Right forelimb (tissue), 1 donor: ENCODE data around the gene HSCB.
"Not testable (repeated sequence)": the region's sequence is repeated elsewhere in the genome, so short reads cannot be mapped to it uniquely, and the experiment has no call there.

Source experiments
- DNase-seq: peaks from one replicate; pipeline ENCODE4 v3.0.0-alpha.2; 2018

Gene HSCB

DNA sequence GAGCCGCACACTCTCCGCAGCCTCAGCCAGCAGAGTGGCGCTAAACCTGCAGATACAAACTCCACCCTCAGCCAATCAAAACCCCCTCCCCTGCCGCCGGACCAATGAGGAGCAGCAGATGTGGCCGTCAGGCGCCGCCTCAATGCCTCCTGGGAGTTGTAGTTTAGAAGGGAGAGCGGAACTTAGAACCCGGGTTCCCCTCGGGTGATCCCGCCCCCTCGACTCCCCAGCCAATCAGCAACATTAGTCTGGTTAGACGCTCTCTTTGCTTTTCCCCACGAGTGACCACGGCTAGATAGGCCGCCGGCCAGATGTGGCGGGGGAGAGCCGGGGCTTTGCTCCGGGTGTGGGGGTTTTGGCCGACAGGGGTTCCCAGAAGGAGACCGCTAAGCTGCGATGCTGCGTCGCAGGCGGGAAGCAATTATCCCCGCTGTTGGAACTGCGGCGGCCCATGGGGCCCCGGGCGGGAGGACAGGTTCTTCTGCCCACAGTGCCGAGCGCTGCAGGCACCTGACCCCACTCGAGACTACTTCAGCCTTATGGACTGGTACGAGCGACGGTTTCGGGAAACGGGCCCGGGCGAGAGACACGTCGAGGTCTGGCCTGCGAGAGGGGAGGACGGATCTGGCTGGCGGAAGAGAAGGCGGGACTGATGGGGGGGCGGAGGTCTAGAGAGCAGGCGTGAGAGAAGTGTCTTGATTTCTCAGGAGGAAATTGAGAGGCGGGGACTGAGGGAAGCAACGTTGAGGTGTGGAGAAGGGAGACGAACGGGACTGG, at the start of gene HSCB, which contains the start of gene CHEK2:
HSCB (plus strand) TSS at position 255 of the 777 bp plus-strand sequence; CDS start at position 312, 57 bp downstream.
CHEK2 (minus strand) TSS at position 36 of the 777 bp plus-strand sequence. CDS start 7,099 bp downstream, outside the sequence.
- peak; percentile 98 for DNase-seq

GRCh38 chr22:28693041-28693760, 48.6 kb upstream of the HSCB start:
- not testable (repeated sequence) for DNase-seq

GRCh38 chr22:28702891-28703290, 38.9 kb upstream of the HSCB start:
- DNase-seq = no peak

GRCh38 chr22:28703436-28703835, 38.4 kb upstream of the HSCB start:
- DNase-seq = no peak

DNA sequence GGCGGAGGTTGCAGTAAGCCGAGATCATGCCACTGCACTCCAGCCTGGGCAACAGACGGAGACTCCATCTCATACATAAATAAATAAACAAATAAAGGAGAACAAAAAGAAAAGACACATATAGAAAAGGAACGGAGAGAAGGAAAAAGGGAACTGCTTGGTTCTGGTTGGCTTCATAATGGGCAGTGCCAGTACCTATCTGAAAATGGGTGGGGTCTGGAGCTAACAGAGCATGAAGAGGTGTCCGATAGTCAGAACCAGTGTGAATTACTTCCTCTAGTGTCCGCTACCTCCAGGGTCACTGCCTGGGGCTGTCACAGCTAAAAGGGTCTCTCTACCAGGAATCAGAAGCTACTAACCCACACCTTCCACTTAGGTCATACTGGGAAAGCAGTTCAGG, 35.0 kb upstream of the HSCB start:
- no peak for DNase-seq

DNA sequence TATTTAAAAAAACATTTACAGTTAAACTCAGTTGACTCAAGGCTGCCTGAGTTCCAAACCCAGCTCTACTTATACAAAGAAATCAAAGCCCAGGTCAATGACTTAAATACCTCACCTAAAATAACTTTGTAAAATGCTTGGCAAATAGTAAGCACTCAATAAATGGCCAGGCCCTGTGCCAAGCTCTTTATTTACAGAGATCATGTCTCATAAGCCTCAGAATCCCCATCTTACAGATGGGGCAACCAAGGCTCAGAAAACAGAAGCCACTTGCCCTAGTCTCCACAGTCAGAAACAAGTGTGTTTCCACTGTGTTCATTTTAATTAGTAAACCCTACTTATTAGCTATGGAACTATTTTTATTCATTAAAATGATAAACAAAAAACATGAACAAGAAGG, 31.7 kb upstream of the HSCB start:
- no peak for DNase-seq

DNA sequence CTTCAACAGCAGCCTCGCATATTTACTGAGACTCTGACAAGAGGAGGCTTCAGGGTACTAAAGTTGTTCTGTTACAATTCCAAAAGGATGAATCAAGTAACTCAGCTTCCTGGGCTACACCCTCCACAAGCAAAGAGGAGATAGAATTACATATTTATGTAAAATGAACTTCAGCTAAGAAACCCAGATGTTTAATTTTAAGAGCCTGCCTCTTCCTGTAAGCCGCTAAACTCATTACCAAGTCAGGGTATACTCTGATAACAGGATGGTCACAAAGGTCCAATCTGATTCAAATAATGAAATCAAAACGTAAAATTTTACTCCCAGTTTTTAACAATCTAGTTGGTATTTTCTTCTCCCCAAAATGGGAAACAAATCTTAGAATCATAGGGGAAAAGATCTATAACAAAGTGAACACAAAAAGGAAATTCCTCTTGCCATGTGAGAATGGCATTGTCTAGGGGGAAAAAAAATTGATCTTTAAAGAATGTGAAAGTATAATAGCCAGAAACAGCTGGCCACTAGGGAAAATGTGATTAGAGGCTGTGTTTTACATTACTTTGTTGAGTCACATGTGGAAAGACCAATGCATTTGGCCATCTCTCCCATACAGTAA, 31.2 kb upstream of the HSCB start:
- no peak for DNase-seq

DNA sequence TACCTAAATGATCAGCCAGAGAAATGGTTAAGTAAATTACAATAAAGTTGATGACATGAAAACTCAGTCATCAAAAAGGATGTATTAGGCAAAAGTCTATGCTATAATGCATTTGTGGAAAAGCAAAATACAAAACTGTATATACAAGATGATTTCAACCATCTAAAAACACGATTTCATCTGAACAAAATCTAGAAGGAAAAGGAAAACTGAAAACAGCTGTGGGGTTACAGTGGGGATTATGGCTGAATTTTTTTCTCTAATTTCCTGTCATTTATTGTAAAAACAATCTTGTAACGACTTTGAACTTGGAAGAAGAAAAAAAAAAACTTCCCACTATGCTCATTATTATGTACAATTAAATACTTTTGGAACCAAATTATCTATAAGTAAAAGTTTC, 30.5 kb upstream of the HSCB start:
- no peak for DNase-seq

GRCh38 chr22:28711820-28712777, 29.7 kb upstream of the HSCB start:
- no peak for DNase-seq

DNA sequence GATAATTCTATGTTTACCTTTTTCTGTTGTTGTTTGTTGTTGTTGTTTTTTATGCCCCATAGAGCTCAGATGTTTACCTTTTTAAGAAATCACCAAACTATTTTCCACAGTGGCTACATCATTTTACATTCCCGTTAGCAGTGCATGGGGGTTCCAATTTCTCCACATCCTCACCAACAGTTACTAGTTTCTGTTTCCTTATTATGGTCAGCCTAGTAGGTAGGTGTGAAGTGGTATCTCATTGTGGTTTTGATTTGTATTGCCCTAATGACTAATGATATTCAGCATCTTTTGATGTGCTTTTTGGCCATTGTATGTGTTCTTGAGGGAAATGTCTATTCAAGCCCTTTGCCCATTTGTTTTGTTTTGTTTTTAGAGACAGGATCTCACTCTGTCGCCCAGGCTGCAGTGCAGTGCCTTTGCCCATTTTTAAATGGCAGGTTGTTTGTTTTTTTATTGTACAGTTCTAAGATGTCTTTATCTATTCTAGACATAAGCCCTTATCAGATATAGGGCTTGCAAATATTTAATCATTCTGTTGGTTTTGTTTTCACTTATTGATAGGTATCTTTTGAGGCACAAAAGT, 27.7 kb upstream of the HSCB start:
- DNase-seq = no peak

DNA sequence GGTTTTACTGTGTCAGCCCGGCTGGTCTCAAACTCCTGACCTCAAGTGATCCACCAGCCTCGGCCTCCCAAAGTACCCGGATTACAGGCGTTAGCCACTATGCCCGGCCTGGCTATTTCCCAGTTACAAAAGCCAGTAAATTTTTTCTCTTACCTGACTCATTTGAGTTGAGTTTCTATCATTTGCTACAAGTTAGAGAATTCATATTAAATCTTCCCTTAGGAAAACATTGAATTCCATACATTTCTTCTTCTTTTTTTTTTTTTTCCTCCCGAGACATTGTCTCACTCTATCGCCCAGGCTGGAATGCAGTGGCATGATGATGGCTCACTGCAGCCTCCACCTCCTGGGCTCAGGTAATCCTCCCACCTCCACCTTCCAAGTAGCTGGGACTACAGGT, 26.2 kb upstream of the HSCB start:
- DNase-seq = no peak

GRCh38 chr22:28716686-28717085, 25.2 kb upstream of the HSCB start:
- DNase-seq = no peak

DNA sequence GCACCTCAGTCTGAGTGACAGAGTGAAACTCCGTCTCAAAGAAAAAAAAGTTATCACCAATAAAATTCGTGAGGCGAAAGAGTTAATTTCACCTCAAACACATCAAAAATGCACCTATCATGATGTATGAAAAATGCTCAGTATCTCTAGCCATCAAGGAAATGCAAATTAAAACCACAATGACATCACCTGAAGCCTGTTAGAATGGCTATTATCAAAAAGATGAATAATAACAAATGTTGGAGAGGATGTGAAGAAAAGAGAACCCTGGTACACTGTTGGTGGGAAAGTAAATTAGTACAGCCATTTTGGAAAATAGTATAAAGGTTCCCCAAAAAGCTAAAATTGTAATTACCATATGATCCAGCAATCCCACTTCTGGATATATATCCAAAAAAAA, 23.8 kb upstream of the HSCB start:
- no peak for DNase-seq

DNA sequence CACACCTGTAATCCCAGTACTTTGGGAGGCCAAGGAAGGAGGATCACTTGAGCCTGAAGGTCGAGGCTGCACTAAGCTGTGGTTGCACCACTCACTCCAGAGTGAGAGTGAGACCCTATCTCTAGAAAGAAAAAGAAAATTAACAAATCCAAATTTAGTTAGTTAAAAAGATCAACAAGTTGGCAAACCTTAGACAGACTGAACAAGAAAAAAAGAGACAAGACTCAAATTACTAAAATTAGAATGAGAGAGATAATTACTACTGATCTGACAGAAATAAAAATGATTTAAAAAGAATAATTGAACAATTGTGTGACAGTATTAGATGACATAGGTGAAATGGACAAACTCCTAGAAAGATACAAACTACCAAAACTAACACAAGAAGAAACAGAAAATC, 13.8 kb upstream of the HSCB start:
- no peak for DNase-seq

DNA sequence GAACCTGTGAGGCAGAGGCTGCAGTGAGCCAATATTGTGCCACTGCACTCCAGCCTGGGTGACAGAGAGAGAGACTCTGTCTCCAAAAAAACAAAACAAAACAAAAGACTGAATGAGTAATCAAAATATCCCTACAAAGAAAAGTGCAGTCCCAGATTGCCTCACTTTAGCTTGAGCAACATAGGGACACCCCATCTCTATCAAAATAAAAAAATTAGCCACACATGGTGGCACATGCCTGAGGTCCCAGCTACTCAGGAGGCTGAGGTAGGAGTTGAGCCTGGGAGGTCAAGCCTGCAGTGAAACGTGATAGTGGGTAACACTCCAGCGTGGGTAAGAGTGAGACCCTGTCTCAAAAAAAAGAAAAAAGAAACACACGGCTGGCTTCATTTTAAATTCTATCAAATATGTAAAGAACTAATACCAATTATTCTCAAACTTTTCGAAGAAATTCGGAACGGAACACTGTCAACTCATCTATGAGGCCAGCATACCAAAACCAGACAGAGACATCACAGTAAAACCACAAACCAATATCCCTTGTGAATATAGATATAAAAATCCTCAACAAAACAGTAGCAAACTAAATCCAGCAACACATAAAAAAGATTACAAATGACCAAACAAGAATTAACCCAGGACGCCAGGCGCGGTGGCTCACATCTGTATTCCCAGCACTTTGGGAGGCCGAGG, 13.1 kb upstream of the HSCB start:
- DNase-seq = no peak

DNA sequence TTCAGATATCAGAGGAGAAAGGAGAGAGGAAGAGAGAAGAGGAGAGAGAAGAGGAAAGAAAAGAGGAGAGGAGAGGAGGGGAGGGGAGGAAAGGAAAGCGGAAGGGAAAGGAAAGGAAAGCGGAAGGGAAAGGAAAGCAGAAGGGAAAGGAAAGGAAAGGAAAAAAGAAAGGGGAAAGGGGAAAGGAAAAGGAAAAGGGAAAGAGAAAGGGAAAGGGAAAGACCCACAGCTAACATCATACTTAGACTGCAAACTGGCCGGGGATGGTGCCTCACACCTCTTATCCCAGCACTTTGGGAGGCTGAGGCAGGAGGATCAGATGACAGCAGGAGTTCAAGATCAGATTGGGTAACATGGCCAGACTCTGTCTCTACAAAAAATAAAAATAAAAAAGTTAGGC, 11.7 kb upstream of the HSCB start:
- no peak for DNase-seq

DNA sequence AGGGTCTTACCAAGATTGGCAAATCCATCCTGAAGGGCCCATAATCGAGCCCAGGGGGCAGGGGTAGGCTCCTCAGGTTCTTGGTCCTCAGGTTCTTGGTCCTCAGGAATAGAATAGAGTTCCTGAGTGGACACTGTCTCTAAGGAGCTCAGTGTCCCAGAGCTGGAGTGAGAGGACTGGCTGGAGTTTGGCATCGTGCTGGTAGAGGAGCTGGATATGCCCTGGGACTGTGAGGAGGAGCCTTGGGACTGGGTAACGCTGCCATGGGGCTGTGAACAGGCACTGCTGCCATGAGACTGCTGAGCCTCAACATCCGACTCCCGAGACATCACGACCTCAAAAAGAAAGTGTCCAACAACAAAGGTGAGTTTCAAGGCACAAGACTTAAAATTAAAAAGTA, 7.4 kb upstream of the HSCB start:
- no peak for DNase-seq

DNA sequence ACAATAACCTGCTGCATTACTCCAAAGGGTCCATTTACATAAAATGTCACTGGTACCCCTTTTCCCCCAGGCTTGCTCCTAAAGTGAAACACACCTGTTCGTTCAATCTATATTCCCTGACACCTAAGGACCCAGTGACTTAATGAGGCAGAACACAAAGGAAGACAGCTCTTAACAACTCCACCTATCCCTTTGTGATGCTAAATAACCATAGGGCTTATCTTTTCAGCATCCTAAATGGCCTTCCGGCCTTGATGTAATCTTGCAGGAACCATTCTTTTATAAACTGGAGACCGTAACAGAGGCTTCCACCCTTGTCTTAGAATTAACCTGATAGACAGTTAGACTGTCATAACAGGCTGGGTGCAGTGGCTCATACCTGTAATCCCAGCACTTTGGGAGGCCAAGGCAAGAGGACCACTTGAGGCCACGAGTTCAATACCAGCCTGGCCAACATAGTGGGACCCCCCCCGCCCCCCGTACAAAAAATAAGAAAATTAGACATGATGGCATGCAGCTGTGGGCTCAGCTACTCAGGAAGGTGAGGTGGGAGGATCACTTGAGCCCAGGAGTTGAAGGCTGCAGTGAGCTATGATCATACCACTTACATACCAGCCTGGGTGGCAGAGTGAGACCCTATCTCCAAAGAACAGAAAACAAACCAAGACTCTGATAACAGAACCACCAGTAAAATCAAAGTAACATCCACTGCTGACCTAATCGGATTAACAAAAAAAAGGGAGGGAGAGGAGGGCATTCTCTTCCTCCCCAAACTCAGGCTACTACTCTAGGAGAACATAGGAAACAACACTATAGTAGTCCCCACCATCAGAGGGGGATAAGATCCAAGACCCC, 5.3 kb upstream of the HSCB start:
- DNase-seq = no peak

DNA sequence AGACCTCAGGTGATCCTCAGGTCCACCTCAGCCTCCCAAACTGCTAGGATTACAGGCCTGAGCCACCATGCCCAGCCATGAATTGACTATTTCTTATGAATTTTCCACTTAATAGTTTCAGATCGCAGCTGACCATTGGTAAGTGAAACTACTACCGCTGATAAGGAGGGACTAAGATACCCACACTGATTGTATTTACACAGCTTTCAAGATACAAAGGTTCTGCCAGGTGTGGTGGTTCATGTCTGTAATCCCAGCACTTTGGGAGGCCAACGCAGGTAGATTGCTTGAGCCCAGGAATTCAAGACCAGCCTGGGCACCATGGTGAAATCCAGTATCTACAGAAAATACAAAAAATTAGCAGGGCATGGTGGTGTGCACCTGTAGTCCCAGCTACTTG, 4.1 kb upstream of the HSCB start:
- DNase-seq = no peak

DNA sequence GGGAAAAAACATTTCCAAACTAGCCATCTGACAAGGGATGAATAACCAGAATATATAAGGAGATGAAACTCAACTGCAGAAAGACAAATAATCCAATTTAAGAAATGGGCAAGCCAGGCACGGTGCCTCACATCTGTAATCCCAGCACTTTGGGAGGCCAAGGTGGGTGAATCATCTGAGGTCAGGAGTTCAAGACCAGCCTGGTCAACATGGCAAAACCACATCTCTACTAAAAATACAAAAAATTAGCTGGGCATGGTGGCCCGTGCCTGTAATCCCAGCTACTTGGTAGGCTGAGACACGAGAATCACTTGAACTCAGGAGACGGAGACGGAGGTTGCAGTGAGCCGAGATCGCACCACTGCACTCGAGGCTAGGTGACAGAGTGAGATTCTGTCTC, 3.0 kb upstream of the HSCB start:
- DNase-seq = not testable (repeated sequence)
